Measurements from ENCODE around the gene PPTC7. TPM values are rescaled to one million over a fixed set of nuclear protein-coding genes. Genes with fewer than 3 reads are reported as not detected.
A peak's percentile ranks its signal among the peaks of the same experiment; 100 is the strongest.

Gene PPTC7
- total and polyA plus RNA-seq, 10 of the 15 experiments (the other 5 are each of a cell fraction or from before 2014, with no cell fraction given) = 4.0 to 69.6 (median 12.3) TPM

DNA sequence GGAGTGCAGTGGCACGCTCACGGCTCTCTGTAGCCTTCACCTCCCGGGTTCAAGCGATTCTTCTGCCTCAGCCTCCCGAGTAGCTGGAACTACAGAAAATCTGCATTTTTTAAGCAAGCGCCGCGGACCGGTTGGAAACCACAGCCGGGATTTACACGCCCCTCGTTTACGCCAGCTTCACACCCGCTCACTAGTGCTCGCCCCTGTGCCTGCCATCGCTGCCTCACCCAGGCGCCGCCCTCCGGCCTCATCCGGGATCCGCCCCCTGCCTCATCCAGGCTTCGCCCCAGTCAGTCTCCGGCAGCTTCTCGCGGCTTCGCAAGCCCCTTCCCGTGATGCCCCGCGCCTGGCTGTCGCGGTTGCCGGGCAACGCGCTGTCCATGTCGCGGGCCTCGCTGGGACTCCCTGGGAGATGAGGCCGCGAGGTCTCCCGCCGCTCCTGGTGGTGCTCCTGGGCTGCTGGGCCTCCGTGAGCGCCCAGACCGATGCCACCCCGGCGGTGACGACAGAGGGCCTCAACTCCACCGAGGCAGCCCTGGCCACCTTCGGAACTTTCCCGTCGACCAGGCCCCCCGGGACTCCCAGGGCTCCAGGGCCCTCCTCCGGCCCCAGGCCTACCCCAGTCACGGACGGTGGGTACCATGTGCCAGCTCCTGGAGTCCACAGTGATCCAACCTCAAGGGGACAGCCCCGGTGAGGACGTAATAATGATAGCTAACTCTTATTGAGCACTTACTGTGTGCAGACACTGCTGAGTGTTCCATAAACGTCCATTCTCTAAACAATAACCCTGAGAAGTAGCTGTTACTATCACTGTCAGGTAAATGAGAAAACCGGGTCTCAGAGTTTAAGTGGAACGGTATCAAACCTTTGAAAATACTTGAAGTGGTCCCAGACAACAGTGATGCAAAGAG lies 30.9 kb upstream of the PPTC7 start, which contains the start of gene TCTN1 (continued):
- no peak for TF ChIP-seq ZNF384 (IDR thresholded peaks at IDR 0.05; ENCODE audit: borderline replicate concordance, low read depth, low read length)
- TF ChIP-seq, protein P1, sequence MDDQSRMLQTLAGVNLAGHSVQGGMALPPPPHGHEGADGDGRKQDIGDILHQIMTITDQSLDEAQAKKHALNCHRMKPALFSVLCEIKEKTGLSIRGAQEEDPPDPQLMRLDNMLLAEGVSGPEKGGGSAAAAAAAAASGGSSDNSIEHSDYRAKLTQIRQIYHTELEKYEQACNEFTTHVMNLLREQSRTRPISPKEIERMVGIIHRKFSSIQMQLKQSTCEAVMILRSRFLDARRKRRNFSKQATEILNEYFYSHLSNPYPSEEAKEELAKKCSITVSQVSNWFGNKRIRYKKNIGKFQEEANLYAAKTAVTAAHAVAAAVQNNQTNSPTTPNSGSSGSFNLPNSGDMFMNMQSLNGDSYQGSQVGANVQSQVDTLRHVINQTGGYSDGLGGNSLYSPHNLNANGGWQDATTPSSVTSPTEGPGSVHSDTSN (IDR thresholded peaks at IDR 0.05; ENCODE audit: insufficient replicate concordance, low read depth, low read length) = peak; percentile 60
- TF ChIP-seq POLR2AphosphoS5 (IDR thresholded peaks at IDR 0.05; ENCODE audit: low read length) = peak; percentile 80
- TF ChIP-seq RAD21 (IDR thresholded peaks at IDR 0.05; ENCODE audit: insufficient read depth, low read depth, low read length) = no peak
- TF ChIP-seq, protein P2, sequence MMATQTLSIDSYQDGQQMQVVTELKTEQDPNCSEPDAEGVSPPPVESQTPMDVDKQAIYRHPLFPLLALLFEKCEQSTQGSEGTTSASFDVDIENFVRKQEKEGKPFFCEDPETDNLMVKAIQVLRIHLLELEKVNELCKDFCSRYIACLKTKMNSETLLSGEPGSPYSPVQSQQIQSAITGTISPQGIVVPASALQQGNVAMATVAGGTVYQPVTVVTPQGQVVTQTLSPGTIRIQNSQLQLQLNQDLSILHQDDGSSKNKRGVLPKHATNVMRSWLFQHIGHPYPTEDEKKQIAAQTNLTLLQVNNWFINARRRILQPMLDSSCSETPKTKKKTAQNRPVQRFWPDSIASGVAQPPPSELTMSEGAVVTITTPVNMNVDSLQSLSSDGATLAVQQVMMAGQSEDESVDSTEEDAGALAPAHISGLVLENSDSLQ (IDR thresholded peaks at IDR 0.05) = peak; percentile 92
- TF ChIP-seq SREBF2 (IDR thresholded peaks at IDR 0.05; ENCODE audit: low read length) = no peak
- TF ChIP-seq MTA2 (IDR thresholded peaks at IDR 0.05; ENCODE audit: low read depth) = no peak
- TF ChIP-seq SMARCA5 (IDR thresholded peaks at IDR 0.05) = no peak
- TF ChIP-seq, protein P3, sequence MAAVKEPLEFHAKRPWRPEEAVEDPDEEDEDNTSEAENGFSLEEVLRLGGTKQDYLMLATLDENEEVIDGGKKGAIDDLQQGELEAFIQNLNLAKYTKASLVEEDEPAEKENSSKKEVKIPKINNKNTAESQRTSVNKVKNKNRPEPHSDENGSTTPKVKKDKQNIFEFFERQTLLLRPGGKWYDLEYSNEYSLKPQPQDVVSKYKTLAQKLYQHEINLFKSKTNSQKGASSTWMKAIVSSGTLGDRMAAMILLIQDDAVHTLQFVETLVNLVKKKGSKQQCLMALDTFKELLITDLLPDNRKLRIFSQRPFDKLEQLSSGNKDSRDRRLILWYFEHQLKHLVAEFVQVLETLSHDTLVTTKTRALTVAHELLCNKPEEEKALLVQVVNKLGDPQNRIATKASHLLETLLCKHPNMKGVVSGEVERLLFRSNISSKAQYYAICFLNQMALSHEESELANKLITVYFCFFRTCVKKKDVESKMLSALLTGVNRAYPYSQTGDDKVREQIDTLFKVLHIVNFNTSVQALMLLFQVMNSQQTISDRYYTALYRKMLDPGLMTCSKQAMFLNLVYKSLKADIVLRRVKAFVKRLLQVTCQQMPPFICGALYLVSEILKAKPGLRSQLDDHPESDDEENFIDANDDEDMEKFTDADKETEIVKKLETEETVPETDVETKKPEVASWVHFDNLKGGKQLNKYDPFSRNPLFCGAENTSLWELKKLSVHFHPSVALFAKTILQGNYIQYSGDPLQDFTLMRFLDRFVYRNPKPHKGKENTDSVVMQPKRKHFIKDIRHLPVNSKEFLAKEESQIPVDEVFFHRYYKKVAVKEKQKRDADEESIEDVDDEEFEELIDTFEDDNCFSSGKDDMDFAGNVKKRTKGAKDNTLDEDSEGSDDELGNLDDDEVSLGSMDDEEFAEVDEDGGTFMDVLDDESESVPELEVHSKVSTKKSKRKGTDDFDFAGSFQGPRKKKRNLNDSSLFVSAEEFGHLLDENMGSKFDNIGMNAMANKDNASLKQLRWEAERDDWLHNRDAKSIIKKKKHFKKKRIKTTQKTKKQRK (IDR thresholded peaks at IDR 0.05; ENCODE audit: low read depth, low read length) = no peak
- no peak for TF ChIP-seq CBX3 (IDR thresholded peaks at IDR 0.05; ENCODE audit: borderline replicate concordance, low read depth)
- no peak for TF ChIP-seq SP1 (IDR thresholded peaks at IDR 0.05; ENCODE audit: low read depth, low read length)
- no peak for TF ChIP-seq ZSCAN29 (IDR thresholded peaks at IDR 0.05)
- TF ChIP-seq NR2F1 (conservative IDR thresholded peaks at IDR 0.05) = no peak
- TF ChIP-seq, protein P4, sequence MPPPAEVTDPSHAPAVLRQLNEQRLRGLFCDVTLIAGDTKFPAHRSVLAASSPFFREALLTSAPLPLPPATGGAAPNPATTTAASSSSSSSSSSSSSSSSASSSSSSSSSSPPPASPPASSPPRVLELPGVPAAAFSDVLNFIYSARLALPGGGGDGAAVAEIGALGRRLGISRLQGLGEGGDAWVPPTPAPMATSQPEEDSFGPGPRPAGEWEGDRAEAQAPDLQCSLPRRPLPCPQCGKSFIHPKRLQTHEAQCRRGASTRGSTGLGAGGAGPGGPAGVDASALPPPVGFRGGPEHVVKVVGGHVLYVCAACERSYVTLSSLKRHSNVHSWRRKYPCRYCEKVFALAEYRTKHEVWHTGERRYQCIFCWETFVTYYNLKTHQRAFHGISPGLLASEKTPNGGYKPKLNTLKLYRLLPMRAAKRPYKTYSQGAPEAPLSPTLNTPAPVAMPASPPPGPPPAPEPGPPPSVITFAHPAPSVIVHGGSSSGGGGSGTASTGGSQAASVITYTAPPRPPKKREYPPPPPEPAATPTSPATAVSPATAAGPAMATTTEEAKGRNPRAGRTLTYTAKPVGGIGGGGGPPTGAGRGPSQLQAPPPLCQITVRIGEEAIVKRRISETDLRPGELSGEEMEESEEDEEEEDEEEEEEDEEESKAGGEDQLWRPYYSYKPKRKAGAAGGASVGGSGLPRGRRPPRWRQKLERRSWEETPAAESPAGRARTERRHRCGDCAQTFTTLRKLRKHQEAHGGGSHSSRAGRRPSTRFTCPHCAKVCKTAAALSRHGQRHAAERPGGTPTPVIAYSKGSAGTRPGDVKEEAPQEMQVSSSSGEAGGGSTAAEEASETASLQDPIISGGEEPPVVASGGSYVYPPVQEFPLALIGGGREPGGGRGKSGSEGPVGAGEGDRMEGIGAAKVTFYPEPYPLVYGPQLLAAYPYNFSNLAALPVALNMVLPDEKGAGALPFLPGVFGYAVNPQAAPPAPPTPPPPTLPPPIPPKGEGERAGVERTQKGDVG (CRISPR knock-in tag; IDR thresholded peaks at IDR 0.05) = no peak
- TF ChIP-seq, protein P5, sequence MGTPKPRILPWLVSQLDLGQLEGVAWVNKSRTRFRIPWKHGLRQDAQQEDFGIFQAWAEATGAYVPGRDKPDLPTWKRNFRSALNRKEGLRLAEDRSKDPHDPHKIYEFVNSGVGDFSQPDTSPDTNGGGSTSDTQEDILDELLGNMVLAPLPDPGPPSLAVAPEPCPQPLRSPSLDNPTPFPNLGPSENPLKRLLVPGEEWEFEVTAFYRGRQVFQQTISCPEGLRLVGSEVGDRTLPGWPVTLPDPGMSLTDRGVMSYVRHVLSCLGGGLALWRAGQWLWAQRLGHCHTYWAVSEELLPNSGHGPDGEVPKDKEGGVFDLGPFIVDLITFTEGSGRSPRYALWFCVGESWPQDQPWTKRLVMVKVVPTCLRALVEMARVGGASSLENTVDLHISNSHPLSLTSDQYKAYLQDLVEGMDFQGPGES (IDR thresholded peaks at IDR 0.05) = no peak
- TF ChIP-seq EGR1 (IDR thresholded peaks at IDR 0.05; ENCODE audit: borderline replicate concordance in 1 of 2, low read depth in 2 of 2, low read length in 2 of 2) = peak in 1 of 2 experiments; percentile 49; a peak in 1 of 3 replicates
- TF ChIP-seq POU2F2 (IDR thresholded peaks at IDR 0.05; ENCODE audit: borderline replicate concordance, low read depth, low read length) = peak; percentile 13; the same call in 1 of the 3 replicates
- TF ChIP-seq IRF4 (IDR thresholded peaks at IDR 0.05; ENCODE audit: low read depth, low read length) = no peak
- TF ChIP-seq WRNIP1 (IDR thresholded peaks at IDR 0.05; ENCODE audit: borderline replicate concordance, low read depth, low read length) = no peak
- no peak for TF ChIP-seq JUND (IDR thresholded peaks at IDR 0.05; ENCODE audit: low read depth, low read length)

Data from GM12878 (cell line).